WTC11 (cell line): ENCODE data around the gene MEGF10. TPM values are rescaled to one million over a fixed set of nuclear protein-coding genes. Genes with fewer than 3 reads are reported as not detected.
A peak's percentile ranks its signal among the peaks of the same experiment; 100 is the strongest.

ENCODE experiments used
- ATAC-seq: fragments of 200-7000 bp; cut with Tn5 transposase; 2 replicates; pipeline ENCODE4 v1.10.0; 2021; ENCODE audit warnings: mild to moderate bottlenecking, moderate library complexity
- CTCF ChIA-PET: fragments of 300-600 bp; sonication (Branson Sonifier 250); formaldehyde crosslinking; loops from one replicate; lab custom pipeline; 2021; ENCODE audit warnings: antibody characterized with exemption; lab: Charles Lee
- POLR2A ChIA-PET: fragments of 350-600 bp; sonication (Branson Sonifier 250); formaldehyde crosslinking; loops from one replicate; lab custom pipeline; 2021; ENCODE audit warnings: antibody characterized with exemption; lab: Charles Lee
- DNase-seq: peaks from one replicate; pipeline ENCODE4 v3.0.0; 2021; ENCODE audit warnings: low spot score
- H3K27ac Mint-ChIP-seq: 2 replicates; pipeline ENCODE4 v1.8.0; 2021; ENCODE audit warnings: mixed read lengths
- H3K27me3 Mint-ChIP-seq: 2 replicates; pipeline ENCODE4 v1.8.0; 2021; ENCODE audit warnings: low read depth, mild to moderate bottlenecking, moderate library complexity, mixed read lengths
- H3K36me3 Mint-ChIP-seq: 2 replicates; pipeline ENCODE4 v1.8.0; 2021; ENCODE audit warnings: mixed read lengths
- H3K4me1 Mint-ChIP-seq: 2 replicates; pipeline ENCODE4 v1.8.0; 2022; ENCODE audit warnings: mixed read lengths
- H3K4me3 Mint-ChIP-seq: 2 replicates; pipeline ENCODE4 v1.8.0; 2021; ENCODE audit warnings: mild to moderate bottlenecking, moderate library complexity, mixed read lengths
- H3K9me3 Mint-ChIP-seq: 2 replicates; pipeline ENCODE4 v1.8.0; 2021; ENCODE audit warnings: mixed read lengths
- CREB1 ChIP-seq: sonication (generic); formaldehyde crosslinking; IDR thresholded peaks from 2 replicates; pipeline ENCODE4 v1.8.0; 2023; ENCODE audit warnings: mild to moderate bottlenecking, missing genetic modification reagents
- ESRRA ChIP-seq: sonication (generic); formaldehyde crosslinking; IDR thresholded peaks from 2 replicates; pipeline ENCODE4 v1.8.1; 2022; ENCODE audit warnings: mild to moderate bottlenecking, missing genetic modification reagents, borderline replicate concordance
- ETV6 ChIP-seq: sonication (generic); formaldehyde crosslinking; IDR thresholded peaks from 2 replicates; pipeline ENCODE4 v1.8.1; 2022; ENCODE audit warnings: mild to moderate bottlenecking, missing genetic modification reagents
- FOXJ3 ChIP-seq: sonication (generic); formaldehyde crosslinking; IDR thresholded peaks from 2 replicates; pipeline ENCODE4 v1.9.0; 2021; ENCODE audit warnings: missing genetic modification reagents, mild to moderate bottlenecking, borderline replicate concordance
- JAZF1 ChIP-seq: fragments of 250-450 bp; sonication (Bioruptor Pico); IDR thresholded peaks from 2 replicates; pipeline ENCODE4 v1.9.0; 2021; ENCODE audit warnings: moderate library complexity, mild to moderate bottlenecking, inconsistent platforms
- MAX ChIP-seq: sonication (generic); formaldehyde crosslinking; IDR thresholded peaks from 2 replicates; pipeline ENCODE4 v1.8.0; 2022; ENCODE audit warnings: mild to moderate bottlenecking, missing genetic modification reagents
- MLX ChIP-seq: sonication (generic); formaldehyde crosslinking; IDR thresholded peaks from 2 replicates; pipeline ENCODE4 v1.8.1; 2023; ENCODE audit warnings: mild to moderate bottlenecking, missing genetic modification reagents, moderate library complexity
- MYBL2 ChIP-seq: sonication (generic); formaldehyde crosslinking; IDR thresholded peaks from 2 replicates; pipeline ENCODE4 v1.8.1; 2023; ENCODE audit warnings: mild to moderate bottlenecking, moderate library complexity, missing genetic modification reagents
- NFATC4 ChIP-seq: fragments of 250-450 bp; sonication (Bioruptor Pico); IDR thresholded peaks from 2 replicates; pipeline ENCODE4 v1.9.0; 2021; ENCODE audit warnings: mild to moderate bottlenecking
- NR1H2 ChIP-seq: sonication (generic); formaldehyde crosslinking; IDR thresholded peaks from 2 replicates; pipeline ENCODE4 v1.9.0; 2021; ENCODE audit warnings: mild to moderate bottlenecking, moderate library complexity, missing genetic modification reagents
- PRRX2 ChIP-seq: fragments of 250-450 bp; sonication (Bioruptor Pico); IDR thresholded peaks from 2 replicates; pipeline ENCODE4 v1.8.0; 2021; ENCODE audit warnings: mild to moderate bottlenecking
- SP1 ChIP-seq: sonication (generic); formaldehyde crosslinking; conservative IDR thresholded peaks from 2 replicates; pipeline ENCODE4 v1.8.1; 2022; ENCODE audit warnings: missing genetic modification reagents
- STAT6 ChIP-seq: sonication (generic); formaldehyde crosslinking; conservative IDR thresholded peaks from 2 replicates; pipeline ENCODE4 v1.8.1; 2023; ENCODE audit warnings: mild to moderate bottlenecking, low read depth, missing genetic modification reagents, moderate library complexity
- USF1 ChIP-seq: sonication (generic); formaldehyde crosslinking; IDR thresholded peaks from 2 replicates; pipeline ENCODE4 v1.8.0; 2022; ENCODE audit warnings: mild to moderate bottlenecking, missing genetic modification reagents
- ZNF121 ChIP-seq: sonication (generic); formaldehyde crosslinking; IDR thresholded peaks from 2 replicates; pipeline ENCODE4 v1.8.0; 2023; ENCODE audit warnings: missing genetic modification reagents
- ZNF138 ChIP-seq: sonication (generic); formaldehyde crosslinking; conservative IDR thresholded peaks from 2 replicates; pipeline ENCODE4 v1.8.1; 2022; ENCODE audit warnings: mild to moderate bottlenecking, moderate library complexity, missing genetic modification reagents
- ZNF232 ChIP-seq: sonication (generic); formaldehyde crosslinking; IDR thresholded peaks from 2 replicates; pipeline ENCODE4 v1.8.0; 2022; ENCODE audit warnings: mild to moderate bottlenecking, missing genetic modification reagents
- ZNF396 ChIP-seq: fragments of 250-450 bp; sonication (Bioruptor Pico); IDR thresholded peaks from 2 replicates; pipeline ENCODE4 v1.8.0; 2021; ENCODE audit warnings: mild to moderate bottlenecking, moderate library complexity, borderline replicate concordance
- ZNF416 ChIP-seq: fragments of 250-450 bp; sonication (Bioruptor Pico); IDR thresholded peaks from 2 replicates; pipeline ENCODE4 v1.9.0; 2021; ENCODE audit warnings: mild to moderate bottlenecking, inconsistent platforms
- ZNF425 ChIP-seq: fragments of 250-450 bp; sonication (Bioruptor Pico); conservative IDR thresholded peaks from 2 replicates; pipeline ENCODE4 v1.9.0; 2021; ENCODE audit warnings: mild to moderate bottlenecking
- total RNA-seq: library from RNA; stranded (reverse); gene quantifications from 3 replicates; pipeline ENCODE4 v1.2.3, GENCODE V29; 2021
- TF ChIP-seq, protein P1 (sequence below): sonication (generic); formaldehyde crosslinking; IDR thresholded peaks from 2 replicates; pipeline ENCODE4 v1.8.1; 2022; ENCODE audit warnings: missing genetic modification reagents, borderline replicate concordance
- TF ChIP-seq, protein P2 (sequence below): sonication (generic); formaldehyde crosslinking; conservative IDR thresholded peaks from 2 replicates; pipeline ENCODE4 v1.8.1; 2022; ENCODE audit warnings: mild to moderate bottlenecking, missing genetic modification reagents
- TF ChIP-seq, protein P3 (sequence below): fragments of 250-450 bp; sonication (Bioruptor Pico); IDR thresholded peaks from 2 replicates; pipeline ENCODE4 v1.9.0; 2021; ENCODE audit warnings: mild to moderate bottlenecking

Gene MEGF10
- total RNA-seq, 1 experiment from 2014 or later, result 24.5 TPM

DNA sequence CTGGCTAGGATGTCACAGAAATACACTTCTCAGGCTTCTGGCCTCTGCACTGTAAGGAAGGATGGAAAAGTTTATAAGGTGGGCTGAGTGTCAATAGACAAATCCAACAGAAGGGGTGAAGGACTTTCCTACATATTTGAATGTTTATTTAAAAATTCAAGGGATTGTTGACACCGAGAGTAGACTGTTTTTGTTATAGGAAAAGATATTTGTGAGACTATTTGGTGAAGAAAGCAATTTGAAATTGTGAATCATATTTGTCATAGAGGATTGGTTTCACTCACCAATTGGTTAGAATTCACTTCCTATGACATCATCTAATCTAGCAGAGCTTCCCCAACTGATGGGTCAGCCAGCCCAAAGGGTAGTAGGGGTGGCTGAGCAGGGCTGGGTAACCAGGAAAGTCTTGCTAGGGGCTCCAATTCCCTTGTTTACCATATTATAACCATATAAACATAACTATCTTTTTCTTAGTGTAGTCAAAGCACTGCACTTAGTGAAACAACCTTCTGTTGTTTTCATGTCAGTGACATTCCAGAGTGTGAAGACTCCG, 14.9 kb upstream of the MEGF10 start:
- ChIA-PET POLR2A (no interaction called here), CTCF (interaction anchor here (0.6 kb wide), 1 partner anchor 15 kb away, joined by 3 read pairs; the partner anchor contains the start of gene MEGF10)
- Mint-ChIP-seq H3K4me3 (no peak overlapping the region), H3K27ac (no peak overlapping the region), H3K9me3 (peaks cover 22% of the 10 kb centered on the region), H3K27me3 (peaks cover under 1% of the 10 kb centered on the region; the same call in 1 of the 2 replicates), H3K4me1 (peaks cover 3% of the 10 kb centered on the region; the same call in 1 of the 2 replicates)
- no peak for ATAC-seq
- TF ChIP-seq PRRX2 (CRISPR knock-in tag), result no peak
- no peak for TF ChIP-seq USF1 (CRISPR knock-in tag)
- no peak for TF ChIP-seq ZNF121
- no peak for TF ChIP-seq SP1 (CRISPR knock-in tag)
- TF ChIP-seq, protein P1, sequence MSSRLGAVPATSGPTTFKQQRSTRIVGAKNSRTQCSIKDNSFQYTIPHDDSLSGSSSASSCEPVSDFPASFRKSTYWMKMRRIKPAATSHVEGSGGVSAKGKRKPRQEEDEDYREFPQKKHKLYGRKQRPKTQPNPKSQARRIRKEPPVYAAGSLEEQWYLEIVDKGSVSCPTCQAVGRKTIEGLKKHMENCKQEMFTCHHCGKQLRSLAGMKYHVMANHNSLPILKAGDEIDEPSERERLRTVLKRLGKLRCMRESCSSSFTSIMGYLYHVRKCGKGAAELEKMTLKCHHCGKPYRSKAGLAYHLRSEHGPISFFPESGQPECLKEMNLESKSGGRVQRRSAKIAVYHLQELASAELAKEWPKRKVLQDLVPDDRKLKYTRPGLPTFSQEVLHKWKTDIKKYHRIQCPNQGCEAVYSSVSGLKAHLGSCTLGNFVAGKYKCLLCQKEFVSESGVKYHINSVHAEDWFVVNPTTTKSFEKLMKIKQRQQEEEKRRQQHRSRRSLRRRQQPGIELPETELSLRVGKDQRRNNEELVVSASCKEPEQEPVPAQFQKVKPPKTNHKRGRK (CRISPR knock-in tag), result no peak
- TF ChIP-seq CREB1 (CRISPR knock-in tag), result no peak
- TF ChIP-seq, protein P2, sequence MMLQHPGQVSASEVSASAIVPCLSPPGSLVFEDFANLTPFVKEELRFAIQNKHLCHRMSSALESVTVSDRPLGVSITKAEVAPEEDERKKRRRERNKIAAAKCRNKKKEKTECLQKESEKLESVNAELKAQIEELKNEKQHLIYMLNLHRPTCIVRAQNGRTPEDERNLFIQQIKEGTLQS (CRISPR knock-in tag), result no peak
- no peak for TF ChIP-seq ESRRA (CRISPR knock-in tag)
- TF ChIP-seq MYBL2 (CRISPR knock-in tag), result no peak
- TF ChIP-seq NR1H2, result no peak
- TF ChIP-seq MAX (CRISPR knock-in tag), result no peak
- TF ChIP-seq STAT6 (CRISPR knock-in tag), result no peak
- TF ChIP-seq, protein P3, sequence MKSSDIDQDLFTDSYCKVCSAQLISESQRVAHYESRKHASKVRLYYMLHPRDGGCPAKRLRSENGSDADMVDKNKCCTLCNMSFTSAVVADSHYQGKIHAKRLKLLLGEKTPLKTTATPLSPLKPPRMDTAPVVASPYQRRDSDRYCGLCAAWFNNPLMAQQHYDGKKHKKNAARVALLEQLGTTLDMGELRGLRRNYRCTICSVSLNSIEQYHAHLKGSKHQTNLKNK (CRISPR knock-in tag), result no peak
- no peak for TF ChIP-seq NFATC4
- TF ChIP-seq, all 79 proteins: peak for 0
- no peak for DNase-seq
- peaks cover 6% of the 10 kb centered on the region; the same call in 1 of the 2 replicates for H3K36me3 Mint-ChIP-seq

- ATAC-seq (peak; percentile 88), DNase-seq (peak; percentile 12)
Measured at GRCh38 chr5:127280491-127281220, 9.9 kb upstream of the MEGF10 start.

DNA sequence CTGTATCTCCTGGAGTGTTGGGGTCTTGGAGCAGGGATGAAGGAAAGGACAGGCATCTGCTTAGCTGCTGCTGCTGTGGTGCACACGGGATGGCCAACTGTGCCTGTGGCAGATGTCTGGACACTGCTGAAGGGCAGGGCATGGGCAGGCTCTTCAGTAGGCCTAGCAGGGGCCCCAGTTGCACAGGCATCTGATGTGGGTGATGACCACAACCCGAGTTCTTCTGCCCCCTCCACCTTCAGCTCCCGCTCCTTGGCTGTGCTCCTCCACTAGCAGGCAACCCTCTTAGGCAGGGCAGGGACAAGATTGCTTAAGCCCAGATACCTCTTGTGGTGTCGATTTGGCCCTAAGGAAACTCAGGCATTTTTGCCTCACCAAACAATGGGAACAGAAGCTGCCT, 9.0 kb upstream of the MEGF10 start:
- Mint-ChIP-seq H3K27ac (no peak overlapping the region), H3K4me3 (no peak overlapping the region), H3K36me3 (no peaks in the 10 kb centered on the region), H3K27me3 (no peaks in the 10 kb centered on the region), H3K4me1 (peaks cover 5% of the 10 kb centered on the region; the same call in 1 of the 2 replicates), H3K9me3 (no peaks in the 10 kb centered on the region)
- DNase-seq (no peak), ATAC-seq (no peak)
- ChIA-PET CTCF (no interaction called here), POLR2A (no interaction called here)
- no peak for TF ChIP-seq ZNF416 (CRISPR knock-in tag)
- no peak for TF ChIP-seq MLX (CRISPR knock-in tag)
- no peak for TF ChIP-seq FOXJ3 (CRISPR knock-in tag)
- TF ChIP-seq ZNF138 (CRISPR knock-in tag), result no peak
- no peak for TF ChIP-seq ETV6 (CRISPR knock-in tag)
- no peak for TF ChIP-seq ZNF425 (CRISPR knock-in tag)
- TF ChIP-seq ZNF396 (CRISPR knock-in tag), result no peak

More at GRCh38 chr5:127280491-127281220, 9.9 kb upstream of the MEGF10 start:
- H3K27ac Mint-ChIP-seq, result no peak overlapping the region
- ChIA-PET CTCF (no interaction called here), POLR2A (no interaction called here)
- H3K27me3 Mint-ChIP-seq, result no peaks in the 10 kb centered on the region
- no peak for TF ChIP-seq JAZF1 (CRISPR knock-in tag)
- no peak for TF ChIP-seq ZNF232 (CRISPR knock-in tag)
- no peak overlapping the region for H3K4me3 Mint-ChIP-seq
- H3K36me3 Mint-ChIP-seq, result no peaks in the 10 kb centered on the region
- no peaks in the 10 kb centered on the region for H3K9me3 Mint-ChIP-seq
- peaks cover 5% of the 10 kb centered on the region; the same call in 1 of the 2 replicates for H3K4me1 Mint-ChIP-seq
